HepG2 (cell line): ENCODE data around the gene PSMB3.

Source experiments
- CTCF ChIP-seq: sonication (generic); formaldehyde crosslinking; IDR thresholded peaks from 2 replicates; pipeline ENCODE4 v1.5.0; 2020; ENCODE audit warnings: mild to moderate bottlenecking, missing genetic modification reagents, moderate library complexity
- EZH2 ChIP-seq: conservative IDR thresholded peaks from 2 replicates; pipeline ENCODE4 v1.6.1; 2012; ENCODE audit warnings: mild to moderate bottlenecking, low read depth, low read length, moderate library complexity
- KDM6A ChIP-seq: IDR thresholded peaks from 2 replicates; pipeline ENCODE4 v1.6.1; 2016; ENCODE audit warnings: low read depth
- MAX ChIP-seq: IDR thresholded peaks from 2 replicates; pipeline ENCODE4 v1.6.1; 2012; ENCODE audit warnings: inconsistent platforms
- MNT ChIP-seq: fragments of 450-650 bp; IDR thresholded peaks from 2 replicates; pipeline ENCODE4 v1.6.1; 2016
- NFKB2 ChIP-seq: sonication (generic); formaldehyde crosslinking; IDR thresholded peaks from 2 replicates; pipeline ENCODE4 v1.4.0; 2020; ENCODE audit warnings: missing genetic modification reagents, borderline replicate concordance

GRCh38 chr17:38716368-38717005 lies 36.1 kb upstream of the PSMB3 start:
- TF ChIP-seq MAX (no peak), EZH2 (no peak), KDM6A (CRISPR knock-in tag) (no peak), CTCF (CRISPR knock-in tag) (no peak), MNT (no peak), NFKB2 (CRISPR knock-in tag) (no peak)
